HG03039 (cell line): ENCODE data around the gene LETM1.
A peak's percentile ranks its signal among the peaks of the same experiment; 100 is the strongest.

Experiments used
- ATAC-seq: cut with Tn5 transposase; IDR thresholded peaks from one replicate; pipeline ENCODE4 v1.9.1; 2021; ENCODE audit warnings: mild to moderate bottlenecking, moderate library complexity; ENCODE audit not compliant: unreplicated experiment

The LETM1 gene

GRCh38 chr4:1873291-1873690 is 17.3 kb upstream of the LETM1 start:
- no peak for ATAC-seq

GRCh38 chr4:1872870-1873269 is 16.9 kb upstream of the LETM1 start:
- no peak for ATAC-seq

- ATAC-seq = peak; percentile 18
Observed at GRCh38 chr4:1871471-1872021, 15.6 kb upstream of the LETM1 start.

- ATAC-seq = peak; percentile 59
Observed at GRCh38 chr4:1870578-1871443, 14.9 kb upstream of the LETM1 start, which contains the start of gene NSD2. TSS of gene NSD2 (plus strand) at chr4:1871393. CDS start at chr4:1900655, 29,262 bp downstream.

- peak; percentile 29 for ATAC-seq
Observed at GRCh38 chr4:1870328-1870577, 14.3 kb upstream of the LETM1 start.

- ATAC-seq = no peak
Observed at GRCh38 chr4:1869530-1870327, 13.8 kb upstream of the LETM1 start.

- no peak for ATAC-seq
Observed at GRCh38 chr4:1868912-1869311, 13.0 kb upstream of the LETM1 start.

GRCh38 chr4:1868293-1868692 is 12.3 kb upstream of the LETM1 start:
- ATAC-seq = no peak

- no peak for ATAC-seq
Observed at GRCh38 chr4:1866189-1866661, 10.3 kb upstream of the LETM1 start.

GRCh38 chr4:1864076-1865008 is 8.4 kb upstream of the LETM1 start:
- ATAC-seq = no peak

- no peak for ATAC-seq
Observed at GRCh38 chr4:1863297-1864033, 7.5 kb upstream of the LETM1 start.

- ATAC-seq = no peak
Observed at GRCh38 chr4:1862961-1863296, 7.0 kb upstream of the LETM1 start.

- no peak for ATAC-seq
Observed at GRCh38 chr4:1862055-1862911, 6.3 kb upstream of the LETM1 start.

GRCh38 chr4:1859389-1859753 is 3.4 kb upstream of the LETM1 start:
- no peak for ATAC-seq

- no peak for ATAC-seq
Observed at GRCh38 chr4:1857931-1858330, 2.0 kb upstream of the LETM1 start.

- no peak for ATAC-seq
Observed at GRCh38 chr4:1856943-1857699, 1.2 kb upstream of the LETM1 start.

- ATAC-seq = peak; percentile 8
Observed at GRCh38 chr4:1855333-1856070, 454 bp downstream of the LETM1 start.

- ATAC-seq = no peak
Observed at GRCh38 chr4:1854752-1855151, 1.2 kb downstream of the LETM1 start.
